Germinal center (tissue), 1 donor: ENCODE measurements around the gene KIF26B.

Experiments used
- DNase-seq: peaks from one replicate; pipeline ENCODE4 v3.0.0; 2012; ENCODE audit warnings: mixed read lengths, low spot score

KIF26B gene

GRCh38 chr1:245172026-245172425, 17.2 kb downstream of the KIF26B start:
- DNase-seq: no peak

GRCh38 chr1:245172829-245173228, 18.0 kb downstream of the KIF26B start:
- no peak for DNase-seq

- DNase-seq: no peak
Measured at GRCh38 chr1:245173446-245174211, 18.8 kb downstream of the KIF26B start.

GRCh38 chr1:245177071-245177900, 22.5 kb downstream of the KIF26B start:
- DNase-seq: no peak

GRCh38 chr1:245179706-245180105, 24.9 kb downstream of the KIF26B start:
- no peak for DNase-seq

- no peak for DNase-seq
Measured at GRCh38 chr1:245180496-245181157, 25.8 kb downstream of the KIF26B start.

GRCh38 chr1:245181158-245181517, 26.4 kb downstream of the KIF26B start:
- DNase-seq: no peak

GRCh38 chr1:245182028-245182427, 27.2 kb downstream of the KIF26B start:
- no peak for DNase-seq

- no peak for DNase-seq
Measured at GRCh38 chr1:245183429-245183828, 28.6 kb downstream of the KIF26B start.

GRCh38 chr1:245184779-245185178, 30.0 kb downstream of the KIF26B start:
- DNase-seq: no peak

GRCh38 chr1:245188403-245188802, 33.6 kb downstream of the KIF26B start:
- no peak for DNase-seq

- no peak for DNase-seq
Measured at GRCh38 chr1:245195398-245195797, 40.6 kb downstream of the KIF26B start.

- DNase-seq: no peak
Measured at GRCh38 chr1:245197121-245197520, 42.3 kb downstream of the KIF26B start.

- no peak for DNase-seq
Measured at GRCh38 chr1:245197911-245198379, 43.2 kb downstream of the KIF26B start.

GRCh38 chr1:245198748-245199516, 44.1 kb downstream of the KIF26B start:
- no peak for DNase-seq

- DNase-seq: no peak
Measured at GRCh38 chr1:245200146-245200545, 45.4 kb downstream of the KIF26B start.

- no peak for DNase-seq
Measured at GRCh38 chr1:245201201-245201600, 46.4 kb downstream of the KIF26B start.

- DNase-seq: no peak
Measured at GRCh38 chr1:245201827-245202226, 47.0 kb downstream of the KIF26B start.

- DNase-seq: no peak
Measured at GRCh38 chr1:245205396-245205795, 50.6 kb downstream of the KIF26B start.

- DNase-seq: no peak
Measured at GRCh38 chr1:245205864-245206263, 51.1 kb downstream of the KIF26B start.

- no peak for DNase-seq
Measured at GRCh38 chr1:245207056-245207638, 52.4 kb downstream of the KIF26B start.

- DNase-seq: no peak
Measured at GRCh38 chr1:245207801-245208200, 53.0 kb downstream of the KIF26B start.
